Thyroid gland (tissue), 4 donors: ENCODE data around the gene DNAJC1.
"Not testable (repeated sequence)": the region's sequence is repeated elsewhere in the genome, so short reads cannot be mapped to it uniquely, and the experiment has no call there.

ENCODE experiments used
- CTCF ChIP-seq, 6 experiments: fragments of 200-600 bp in 3 of 6; fragments of 450-650 bp in 3 of 6; sonication (generic) in 3 of 6; IDR thresholded peaks; one replicate each; pipeline ENCODE4 v1.5.1; 2016 to 2019; ENCODE audit warnings: antibody characterized with exemption in 6 of 6, mild to moderate bottlenecking in 2 of 6, inconsistent platforms in 1 of 6, moderate library complexity in 1 of 6
- POLR2A ChIP-seq, 2 donors: fragments of 450-650 bp; IDR thresholded peaks; one replicate each; pipeline ENCODE4 v1.6.1; 2017; ENCODE audit warnings: antibody characterized with exemption in 2 of 2, mild to moderate bottlenecking in 2 of 2, moderate library complexity in 1 of 2

- TF ChIP-seq POLR2A, CTCF (IDR thresholded peaks at IDR 0.05): not testable (repeated sequence)
Measured at GRCh38 chr10:22032268-22032667, 28.7 kb upstream of the DNAJC1 start.
